DND-41 (cell line): ENCODE results near the gene TSPAN18.

Experiments
- ATAC-seq: fragments of 200-7000 bp; cut with Tn5 transposase; 3 replicates; pipeline ENCODE4 v1.9.1; 2021; ENCODE audit warnings: low read depth; ENCODE audit not compliant: insufficient read depth
- DNase-seq: peaks from one replicate; pipeline ENCODE4 v3.0.0-alpha.2; 2020
- H2AFZ ChIP-seq: 2 replicates; pipeline ENCODE4 v1.6.0; 2012; ENCODE audit warnings: low read depth, low read length
- H3K27ac ChIP-seq: 2 replicates; pipeline ENCODE4 v1.5.1; 2012; ENCODE audit warnings: low read length, inconsistent platforms
- H3K27me3 ChIP-seq: fragments of 200-600 bp; sonication (generic); 2 replicates; pipeline ENCODE4 v1.6.0; 2012; ENCODE audit warnings: low read length, mild to moderate bottlenecking, inconsistent platforms; ENCODE audit not compliant: insufficient read depth, poor library complexity
- H3K36me3 ChIP-seq: 2 replicates; pipeline ENCODE4 v1.5.1; 2012; ENCODE audit warnings: low read length, inconsistent platforms; ENCODE audit not compliant: insufficient read depth
- H3K4me1 ChIP-seq: 2 replicates; pipeline ENCODE4 v1.5.1; 2012; ENCODE audit warnings: mild to moderate bottlenecking, low read length; ENCODE audit not compliant: insufficient read depth
- H3K4me2 ChIP-seq: 2 replicates; pipeline ENCODE4 v1.6.0; 2012; ENCODE audit warnings: mild to moderate bottlenecking, moderate library complexity, low read length, inconsistent platforms; ENCODE audit not compliant: insufficient read depth
- H3K4me3 ChIP-seq, 2 experiments: fragments of 200-600 bp in 1 of 2; shearing (Covaris generic) in 1 of 2; 2 replicates each; pipeline ENCODE4 v1.5.1; 2012 to 2016; ENCODE audit warnings: inconsistent platforms in 2 of 2, low read length in 2 of 2, mild to moderate bottlenecking in 2 of 2, low read depth in 1 of 2, moderate library complexity in 1 of 2
- H3K79me2 ChIP-seq: 2 replicates; pipeline ENCODE4 v1.6.0; 2012; ENCODE audit warnings: low read length, inconsistent platforms; ENCODE audit not compliant: insufficient read depth
- H3K9ac ChIP-seq: 2 replicates; pipeline ENCODE4 v1.6.0; 2012; ENCODE audit warnings: low read depth, mild to moderate bottlenecking, inconsistent platforms, low read length, moderate library complexity
- H3K9me3 ChIP-seq: 2 replicates; pipeline ENCODE4 v1.5.1; 2012; ENCODE audit warnings: low read length, moderate library complexity, mild to moderate bottlenecking, inconsistent platforms; ENCODE audit not compliant: insufficient read depth, severe bottlenecking
- H4K20me1 ChIP-seq: 2 replicates; pipeline ENCODE4 v1.6.0; 2012; ENCODE audit warnings: low read length; ENCODE audit not compliant: insufficient read depth
- CTCF ChIP-seq: IDR thresholded peaks from 2 replicates; pipeline ENCODE4 v1.5.1; 2012; ENCODE audit warnings: borderline replicate concordance, low read length, moderate library complexity, mild to moderate bottlenecking; ENCODE audit not compliant: poor library complexity, severe bottlenecking; ENCODE audit errors: extremely low read depth
- EZH2 ChIP-seq: IDR thresholded peaks from 3 replicates; pipeline ENCODE4 v1.6.1; 2012; ENCODE audit warnings: borderline replicate concordance, low read depth, mild to moderate bottlenecking, moderate library complexity, low read length, inconsistent platforms; ENCODE audit not compliant: severe bottlenecking

Gene TSPAN18

GRCh38 chr11:44963136-44963535 is 236.4 kb downstream of the TSPAN18 start:
- no peak for ATAC-seq
- Histone ChIP-seq H3K27me3 (no peaks in the 10 kb centered on the region), H3K36me3 (no peaks in the 10 kb centered on the region), H3K9me3 (no peaks in the 10 kb centered on the region), H3K4me3 (no peak overlapping the region), H3K4me1 (no peaks in the 10 kb centered on the region), H2AFZ (no peak overlapping the region), H3K4me2 (no peak overlapping the region), H3K9ac (no peak overlapping the region), H3K27ac (no peak overlapping the region), H4K20me1 (no peaks in the 10 kb centered on the region), H3K79me2 (no peaks in the 10 kb centered on the region)
- TF ChIP-seq EZH2, result no peak
- TF ChIP-seq CTCF, result no peak
- no peak for DNase-seq

- Histone ChIP-seq H4K20me1 (no peaks in the 10 kb centered on the region), H3K27me3 (no peaks in the 10 kb centered on the region), H3K4me3 (no peak overlapping the region), H3K79me2 (no peaks in the 10 kb centered on the region), H3K27ac (no peak overlapping the region), H3K4me2 (no peak overlapping the region), H2AFZ (no peak overlapping the region), H3K9ac (no peak overlapping the region), H3K36me3 (no peaks in the 10 kb centered on the region), H3K4me1 (no peaks in the 10 kb centered on the region), H3K9me3 (no peaks in the 10 kb centered on the region)
- no peak for DNase-seq
- no peak for TF ChIP-seq EZH2
- no peak for TF ChIP-seq CTCF
- ATAC-seq, result no peak
Measured at GRCh38 chr11:44963948-44964347, 237.2 kb downstream of the TSPAN18 start.

- DNase-seq, result no peak
- Histone ChIP-seq H4K20me1 (no peaks in the 10 kb centered on the region), H3K4me3 (no peak overlapping the region), H3K9ac (no peak overlapping the region), H3K9me3 (no peaks in the 10 kb centered on the region), H3K27me3 (no peaks in the 10 kb centered on the region), H3K36me3 (no peaks in the 10 kb centered on the region), H3K4me2 (no peak overlapping the region), H3K79me2 (no peaks in the 10 kb centered on the region), H2AFZ (no peak overlapping the region), H3K27ac (no peak overlapping the region), H3K4me1 (no peaks in the 10 kb centered on the region)
- no peak for TF ChIP-seq EZH2
- TF ChIP-seq CTCF, result no peak
- no peak for ATAC-seq
Measured at GRCh38 chr11:44964526-44965209, 237.9 kb downstream of the TSPAN18 start.
